Natural killer cell (primary cell): ENCODE data around the gene EAF1. TPM values are rescaled to one million over a fixed set of nuclear protein-coding genes. Genes with fewer than 3 reads are reported as not detected.

Experiments used
- ATAC-seq, 3 donors: fragments of 150-1000 bp in 2 of 3; fragments of 200-7000 bp in 1 of 3; cut with Tn5 transposase; 1 replicate in 1 of 3; 2 replicates in 2 of 3; pipeline ENCODE4 v1.10.0; 2021; ENCODE audit warnings: mild to moderate bottlenecking in 2 of 3, moderate library complexity in 2 of 3
- DNase-seq, 2 donors: peaks; one replicate each; pipeline versions ENCODE4 v3.0.0 to v3.0.0-alpha.2; 2013 to 2021; ENCODE audit warnings: mixed read lengths in 1 of 2
- H3K27ac ChIP-seq: one replicate; pipeline ENCODE4 v1.5.1; 2013; ENCODE audit warnings: mild to moderate bottlenecking, low read length
- H3K27me3 ChIP-seq: one replicate; pipeline ENCODE4 v1.6.1; 2013; ENCODE audit warnings: low read length; ENCODE audit not compliant: control insufficient read depth, insufficient read depth
- H3K36me3 ChIP-seq: one replicate; pipeline ENCODE4 v1.6.1; 2013; ENCODE audit warnings: low read length; ENCODE audit not compliant: control insufficient read depth, insufficient read depth
- H3K4me1 ChIP-seq: one replicate; pipeline ENCODE4 v1.6.1; 2013; ENCODE audit warnings: low read length; ENCODE audit not compliant: control insufficient read depth, insufficient read depth
- H3K4me3 ChIP-seq: one replicate; pipeline ENCODE4 v1.5.1; 2013; ENCODE audit warnings: low read length
- H3K9me3 ChIP-seq: one replicate; pipeline ENCODE4 v1.6.1; 2013; ENCODE audit warnings: low read length; ENCODE audit not compliant: control insufficient read depth, insufficient read depth
- H3K27ac Mint-ChIP-seq, 2 donors: one replicate each; pipeline ENCODE4 v1.8.0; 2022; ENCODE audit warnings: mild to moderate bottlenecking in 2 of 2, mixed read lengths in 2 of 2, moderate library complexity in 1 of 2
- H3K27me3 Mint-ChIP-seq, 2 donors: one replicate each; pipeline ENCODE4 v1.8.0; 2022; ENCODE audit warnings: low read depth in 2 of 2, mixed read lengths in 2 of 2
- H3K36me3 Mint-ChIP-seq: one replicate; pipeline ENCODE4 v1.8.0; 2022; ENCODE audit warnings: mixed read lengths
- H3K4me1 Mint-ChIP-seq, 2 donors: one replicate each; pipeline ENCODE4 v1.8.0; 2022; ENCODE audit warnings: mixed read lengths in 2 of 2
- H3K4me3 Mint-ChIP-seq: one replicate; pipeline ENCODE4 v1.8.0; 2022; ENCODE audit warnings: mild to moderate bottlenecking, moderate library complexity, mixed read lengths
- H3K9me3 Mint-ChIP-seq, 2 donors: one replicate each; pipeline ENCODE4 v1.8.0; 2022; ENCODE audit warnings: mixed read lengths in 2 of 2
- WGBS: methylation state at CpG from one replicate; pipeline ENCODE4 v1.1.7; 2013; ENCODE audit warnings: missing lambda C conversion rate; ENCODE audit not compliant: insufficient coverage; 5-methylcytosine and 5-hydroxymethylcytosine counted together
- intact Hi-C: fragments of 100-400 bp; cut with micrococcal nuclease; formaldehyde crosslinking; loops from one replicate; pipeline ENCODE4 v1.14.2; 2022
- total RNA-seq, 4 donors: library from RNA; stranded (reverse); fragments of 120-200 nt in 1 of 4; gene quantifications; one replicate each; pipeline versions ENCODE4 v1.2.3 to v1.2.4, GENCODE V29; 2013 to 2022
- TF ChIP-seq, protein P1 (sequence below): fragments of 200-600 bp; IDR thresholded peaks from one replicate; pipeline ENCODE4 v1.8.0; 2022; ENCODE audit warnings: antibody characterized with exemption

EAF1 gene
- total RNA-seq, 3 donors from 2014 or later (not counting 1 experiment from before 2014, with no cell fraction given), result 39.7 to 45.8 (median 41.5) TPM

GRCh38 chr3:15450438-15451215 is 23.2 kb downstream of the EAF1 start:
- intact Hi-C loops, result no loop called here
- no peaks in the 10 kb centered on the region for H3K9me3 Mint-ChIP-seq
- Histone ChIP-seq H3K4me3 (no peak overlapping the region), H3K9me3 (no peaks in the 10 kb centered on the region), H3K27me3 (no peaks in the 10 kb centered on the region), H3K36me3 (peaks cover 7% of the 10 kb centered on the region), H3K4me1 (peaks cover 32% of the 10 kb centered on the region), H3K27ac (peak overlapping the region; percentile 27)
- TF ChIP-seq, protein P1, sequence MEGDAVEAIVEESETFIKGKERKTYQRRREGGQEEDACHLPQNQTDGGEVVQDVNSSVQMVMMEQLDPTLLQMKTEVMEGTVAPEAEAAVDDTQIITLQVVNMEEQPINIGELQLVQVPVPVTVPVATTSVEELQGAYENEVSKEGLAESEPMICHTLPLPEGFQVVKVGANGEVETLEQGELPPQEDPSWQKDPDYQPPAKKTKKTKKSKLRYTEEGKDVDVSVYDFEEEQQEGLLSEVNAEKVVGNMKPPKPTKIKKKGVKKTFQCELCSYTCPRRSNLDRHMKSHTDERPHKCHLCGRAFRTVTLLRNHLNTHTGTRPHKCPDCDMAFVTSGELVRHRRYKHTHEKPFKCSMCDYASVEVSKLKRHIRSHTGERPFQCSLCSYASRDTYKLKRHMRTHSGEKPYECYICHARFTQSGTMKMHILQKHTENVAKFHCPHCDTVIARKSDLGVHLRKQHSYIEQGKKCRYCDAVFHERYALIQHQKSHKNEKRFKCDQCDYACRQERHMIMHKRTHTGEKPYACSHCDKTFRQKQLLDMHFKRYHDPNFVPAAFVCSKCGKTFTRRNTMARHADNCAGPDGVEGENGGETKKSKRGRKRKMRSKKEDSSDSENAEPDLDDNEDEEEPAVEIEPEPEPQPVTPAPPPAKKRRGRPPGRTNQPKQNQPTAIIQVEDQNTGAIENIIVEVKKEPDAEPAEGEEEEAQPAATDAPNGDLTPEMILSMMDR, result no peak
- H3K4me3 Mint-ChIP-seq, result peak overlapping the region; percentile 66
- ATAC-seq (peak; percentile 48 to 74 (median 53)), DNase-seq (no peak)
- H3K36me3 Mint-ChIP-seq, result no peaks in the 10 kb centered on the region
- peaks cover 33 to 34% of the 10 kb centered on the region in 2 donors for H3K4me1 Mint-ChIP-seq
- H3K27ac Mint-ChIP-seq, result peak overlapping the region; percentile 88 to 90
- H3K27me3 Mint-ChIP-seq, result no peaks in the 10 kb centered on the region
- WGBS, result 58% methylated on average over 12 of the region's 12 CpGs

- H3K4me1 ChIP-seq, result peaks cover 32% of the 10 kb centered on the region
- TF ChIP-seq, protein P1, result no peak
- intact Hi-C loops, result no loop called here
- Mint-ChIP-seq H3K27me3 (no peaks in the 10 kb centered on the region), H3K27ac (peak overlapping the region; percentile 88 to 90), H3K36me3 (no peaks in the 10 kb centered on the region), H3K9me3 (no peaks in the 10 kb centered on the region), H3K4me3 (peak overlapping the region; percentile 66), H3K4me1 (peaks cover 33 to 37% of the 10 kb centered on the region in 2 donors)
- peaks cover 10% of the 10 kb centered on the region for H3K36me3 ChIP-seq
- no peaks in the 10 kb centered on the region for H3K9me3 ChIP-seq
- no peaks in the 10 kb centered on the region for H3K27me3 ChIP-seq
- WGBS, result 74% methylated on average over 17 of the region's 18 CpGs
- H3K27ac ChIP-seq, result peak overlapping the region; percentile 27
- no peak for DNase-seq
- H3K4me3 ChIP-seq, result no peak overlapping the region
- peak; percentile 70 to 85 (median 82) for ATAC-seq
These were observed 24.1 kb downstream of the EAF1 start for GRCh38 chr3:15451216-15452113.

GRCh38 chr3:15452156-15452555 is 24.8 kb downstream of the EAF1 start:
- peaks cover 10% of the 10 kb centered on the region for H3K36me3 ChIP-seq
- Mint-ChIP-seq H3K9me3 (no peaks in the 10 kb centered on the region), H3K27ac (peak overlapping the region; percentile 88 to 90), H3K27me3 (no peaks in the 10 kb centered on the region), H3K4me3 (no peak overlapping the region), H3K4me1 (peaks cover 33 to 37% of the 10 kb centered on the region in 2 donors), H3K36me3 (no peaks in the 10 kb centered on the region)
- H3K4me3 ChIP-seq, result no peak overlapping the region
- H3K9me3 ChIP-seq, result no peaks in the 10 kb centered on the region
- no peaks in the 10 kb centered on the region for H3K27me3 ChIP-seq
- no peak for ATAC-seq
- peaks cover 32% of the 10 kb centered on the region for H3K4me1 ChIP-seq
- intact Hi-C loops, result no loop called here
- TF ChIP-seq, protein P1, result no peak
- DNase-seq, result no peak
- WGBS, result 86% methylated on average over 9 of the region's 9 CpGs
- H3K27ac ChIP-seq, result no peak overlapping the region
